Stimulated activated CD8-positive, alpha-beta memory T cell treated with anti-CD3 and anti-CD28 coated beads, Interleukin-7, amount 100 ng/mL, for 4 hours (primary cell): Measurements from ENCODE around the gene FNDC8.
"Not testable (repeated sequence)": the region's sequence is repeated elsewhere in the genome, so short reads cannot be mapped to it uniquely, and the experiment has no call there.

ENCODE experiments used
- DNase-seq, 2 donors: peaks; one replicate each; pipeline ENCODE4 v3.0.0-alpha.2; 2020; ENCODE audit warnings: low read depth in 2 of 2

Gene FNDC8

GRCh38 chr17:35121315-35121714 lies at the start of gene FNDC8:
TSS of gene FNDC8 (plus strand) at chr17:35121615. CDS start at chr17:35121694, 79 bp downstream.
- DNase-seq = no peak

GRCh38 chr17:35073183-35073790 lies 48.1 kb upstream of the FNDC8 start:
- no peak for DNase-seq

- no peak for DNase-seq
These were observed 47.3 kb upstream of the FNDC8 start for GRCh38 chr17:35073991-35074627.

- DNase-seq = no peak
These were observed 46.4 kb upstream of the FNDC8 start for GRCh38 chr17:35074711-35075707.

- DNase-seq = no peak
These were observed 44.5 kb upstream of the FNDC8 start for GRCh38 chr17:35076874-35077273.

- no peak for DNase-seq
These were observed 41.6 kb upstream of the FNDC8 start for GRCh38 chr17:35079547-35080423.

- DNase-seq = no peak
These were observed 40.9 kb upstream of the FNDC8 start for GRCh38 chr17:35080536-35080935.

- no peak for DNase-seq
These were observed 39.8 kb upstream of the FNDC8 start for GRCh38 chr17:35081638-35082037.

GRCh38 chr17:35082073-35082657 lies 39.2 kb upstream of the FNDC8 start:
- DNase-seq = no peak

- no peak for DNase-seq
These were observed 38.3 kb upstream of the FNDC8 start for GRCh38 chr17:35083071-35083470.

GRCh38 chr17:35084987-35085386 lies 36.4 kb upstream of the FNDC8 start:
- DNase-seq = no peak

- no peak for DNase-seq
These were observed 35.3 kb upstream of the FNDC8 start for GRCh38 chr17:35086164-35086563.

GRCh38 chr17:35086931-35087573 lies 34.4 kb upstream of the FNDC8 start:
- no peak for DNase-seq

GRCh38 chr17:35087731-35088355 lies 33.6 kb upstream of the FNDC8 start:
- DNase-seq = peak in 1 of 2 donors; percentile 7

GRCh38 chr17:35088356-35088880 lies 33.0 kb upstream of the FNDC8 start:
- DNase-seq = no peak

GRCh38 chr17:35088881-35089585 lies 32.4 kb upstream of the FNDC8 start:
- DNase-seq = peak; percentile 75 to 86

- DNase-seq = peak; percentile 40 to 48
These were observed 31.7 kb upstream of the FNDC8 start for GRCh38 chr17:35089586-35090296.

- not testable (repeated sequence) for DNase-seq
These were observed 30.7 kb upstream of the FNDC8 start for GRCh38 chr17:35090707-35091106.
